Body of pancreas (tissue), 4 donors: ENCODE results near the gene ADD1. TPM values are rescaled to one million over a fixed set of nuclear protein-coding genes. Genes with fewer than 3 reads are reported as not detected.
A peak's percentile ranks its signal among the peaks of the same experiment; 100 is the strongest.

ENCODE experiments used
- ATAC-seq: fragments of 150-250 bp; one replicate; pipeline ENCODE4 v1.9.1; 2016
- DNase-seq, 4 donors: peaks; one replicate each; pipeline ENCODE4 v3.0.0-alpha.2; 2019
- H3K27ac ChIP-seq, 4 donors: fragments of 200-600 bp; sonication (generic); 1 replicate in 3 of 4; 2 replicates in 1 of 4; pipeline versions ENCODE4 v1.5.1 to v1.6.1; 2016 to 2019; ENCODE audit warnings: mild to moderate bottlenecking in 1 of 4, mixed read lengths in 1 of 4, moderate library complexity in 1 of 4
- H3K27me3 ChIP-seq, 2 donors: fragments of 200-600 bp; sonication (generic); one replicate each; pipeline ENCODE4 v1.6.0; 2016; ENCODE audit warnings: mild to moderate bottlenecking in 1 of 2
- H3K36me3 ChIP-seq, 2 donors: fragments of 200-600 bp; sonication (generic); replicated peaks in 1 of 2; 2 replicates each; pipeline ENCODE4 v1.5.1; 2016; ENCODE audit warnings: low read depth in 2 of 2; ENCODE audit not compliant: insufficient read depth in 1 of 2
- H3K4me1 ChIP-seq: fragments of 200-600 bp; sonication (generic); one replicate; pipeline ENCODE4 v1.6.0; 2016
- H3K4me3 ChIP-seq, 2 donors: fragments of 200-600 bp; sonication (generic); 1 replicate in 1 of 2; 2 replicates in 1 of 2; pipeline ENCODE4 v1.5.1; 2016 to 2019
- H3K9me3 ChIP-seq, 3 donors: fragments of 200-600 bp; sonication (generic); 1 replicate in 2 of 3; 2 replicates in 1 of 3; pipeline ENCODE4 v1.5.1; 2016
- POLR2A ChIP-seq, 3 donors: fragments of 450-650 bp; IDR thresholded peaks; one replicate each; pipeline ENCODE4 v1.6.1; 2016; ENCODE audit warnings: antibody characterized with exemption in 3 of 3, mild to moderate bottlenecking in 2 of 3
- WGBS, 2 donors: methylation state at CpG; one replicate each; pipeline ENCODE4 v1.1.5; 2017; 5-methylcytosine and 5-hydroxymethylcytosine counted together
- intact Hi-C: fragments of 100-400 bp; cut with DNase I; formaldehyde crosslinking; loops from one replicate; pipeline ENCODE4 v1.15.1; 2023
- total RNA-seq, 2 donors: library from RNA; depleted of rRNA; stranded (reverse); fragments of >200 nt; gene quantifications; one replicate each; pipeline ENCODE4 v1.1.0, GENCODE V29; 2016
- TF ChIP-seq, protein P1 (sequence below), 7 experiments: fragments of 450-650 bp in 4 of 7; fragments of 200-600 bp in 3 of 7; sonication (generic) in 3 of 7; IDR thresholded peaks; one replicate each; pipeline ENCODE4 v1.5.1; 2016 to 2019; ENCODE audit warnings: antibody characterized with exemption in 7 of 7

ADD1 gene
- total RNA-seq, 2 donors from 2014 or later = 84.1 to 266 TPM

GRCh38 chr4:2843941-2844584 lies 419 bp downstream of the ADD1 start:
- intact Hi-C loops = loop anchor here (10.0 kb wide), 1 partner anchor 79 kb away; no protein-coding TSS in a partner anchor
- no peaks in the 10 kb centered on the region for H3K27me3 ChIP-seq
- H3K9me3 ChIP-seq = no peaks in the 10 kb centered on the region
- DNase-seq = peak; percentile 55 to 66 (median 57)
- TF ChIP-seq, protein P1, sequence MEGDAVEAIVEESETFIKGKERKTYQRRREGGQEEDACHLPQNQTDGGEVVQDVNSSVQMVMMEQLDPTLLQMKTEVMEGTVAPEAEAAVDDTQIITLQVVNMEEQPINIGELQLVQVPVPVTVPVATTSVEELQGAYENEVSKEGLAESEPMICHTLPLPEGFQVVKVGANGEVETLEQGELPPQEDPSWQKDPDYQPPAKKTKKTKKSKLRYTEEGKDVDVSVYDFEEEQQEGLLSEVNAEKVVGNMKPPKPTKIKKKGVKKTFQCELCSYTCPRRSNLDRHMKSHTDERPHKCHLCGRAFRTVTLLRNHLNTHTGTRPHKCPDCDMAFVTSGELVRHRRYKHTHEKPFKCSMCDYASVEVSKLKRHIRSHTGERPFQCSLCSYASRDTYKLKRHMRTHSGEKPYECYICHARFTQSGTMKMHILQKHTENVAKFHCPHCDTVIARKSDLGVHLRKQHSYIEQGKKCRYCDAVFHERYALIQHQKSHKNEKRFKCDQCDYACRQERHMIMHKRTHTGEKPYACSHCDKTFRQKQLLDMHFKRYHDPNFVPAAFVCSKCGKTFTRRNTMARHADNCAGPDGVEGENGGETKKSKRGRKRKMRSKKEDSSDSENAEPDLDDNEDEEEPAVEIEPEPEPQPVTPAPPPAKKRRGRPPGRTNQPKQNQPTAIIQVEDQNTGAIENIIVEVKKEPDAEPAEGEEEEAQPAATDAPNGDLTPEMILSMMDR (IDR thresholded peaks at IDR 0.05) = no peak
- TF ChIP-seq POLR2A (IDR thresholded peaks at IDR 0.05) = no peak
- H3K4me1 ChIP-seq = peaks cover 46% of the 10 kb centered on the region
- H3K27ac ChIP-seq = peak overlapping the region; percentile 76 to 96 (median 88)
- WGBS, 2 donors = 1% methylated on average over 11 to 63 of the region's 74 CpGs
- ATAC-seq = peak; percentile 9
- peak overlapping the region; percentile 73 to 81 for H3K4me3 ChIP-seq
- H3K36me3 ChIP-seq = no peaks in the 10 kb centered on the region

GRCh38 chr4:2846172-2846571 lies 2.5 kb downstream of the ADD1 start:
- 33 to 52% methylated on average over 2 of the region's 2 CpGs for WGBS, 2 donors
- H3K9me3 ChIP-seq = no peaks in the 10 kb centered on the region
- intact Hi-C loops = loop anchor here (10.0 kb wide), 1 partner anchor 81 kb away; no protein-coding TSS in a partner anchor
- ATAC-seq = no peak
- no peak overlapping the region for H3K4me3 ChIP-seq
- H3K36me3 ChIP-seq = no peaks in the 10 kb centered on the region
- peak overlapping the region in 1 of 4 donors; percentile 96 for H3K27ac ChIP-seq
- H3K4me1 ChIP-seq = peaks cover 67% of the 10 kb centered on the region
- TF ChIP-seq, protein P1 (IDR thresholded peaks at IDR 0.05) = no peak
- TF ChIP-seq POLR2A (IDR thresholded peaks at IDR 0.05) = no peak
- no peaks in the 10 kb centered on the region for H3K27me3 ChIP-seq
- DNase-seq = no peak

- Histone ChIP-seq H3K36me3 (no peaks in the 10 kb centered on the region), H3K9me3 (no peaks in the 10 kb centered on the region), H3K4me1 (peaks cover 78% of the 10 kb centered on the region), H3K4me3 (no peak overlapping the region), H3K27me3 (no peaks in the 10 kb centered on the region), H3K27ac (peak overlapping the region in 3 of 4 donors; percentile 61 to 70 (median 69))
- WGBS, 2 donors = 68 to 80% methylated on average over 11 of the region's 11 CpGs
- ATAC-seq (no peak), DNase-seq (no peak)
- TF ChIP-seq POLR2A (IDR thresholded peaks at IDR 0.05) = no peak
- TF ChIP-seq, protein P1 (IDR thresholded peaks at IDR 0.05) = no peak
- intact Hi-C loops = loop anchor here (10.0 kb wide), 1 partner anchor 83 kb away; no protein-coding TSS in a partner anchor
Observed at GRCh38 chr4:2847302-2847871, 3.7 kb downstream of the ADD1 start.

GRCh38 chr4:2848449-2848848 lies 4.8 kb downstream of the ADD1 start:
- 13 to 18% methylated on average over 2 of the region's 2 CpGs for WGBS, 2 donors
- H3K4me1 ChIP-seq = peaks cover 83% of the 10 kb centered on the region
- intact Hi-C loops = loop anchor here (10.0 kb wide), 1 partner anchor 84 kb away; no protein-coding TSS in a partner anchor

More at GRCh38 chr4:2848449-2848848, 4.8 kb downstream of the ADD1 start:
- TF ChIP-seq POLR2A (IDR thresholded peaks at IDR 0.05) = no peak
- TF ChIP-seq, protein P1 (IDR thresholded peaks at IDR 0.05) = no peak
- Histone ChIP-seq H3K9me3 (no peaks in the 10 kb centered on the region), H3K27ac (peak overlapping the region; percentile 34 to 70 (median 65)), H3K36me3 (no peaks in the 10 kb centered on the region), H3K4me3 (no peak overlapping the region), H3K27me3 (no peaks in the 10 kb centered on the region)
- DNase-seq = peak in 3 of 4 donors; percentile 57 to 69 (median 62)
- peak; percentile 47 for ATAC-seq
